IPS DF 6.9 (cell line): ENCODE measurements around the gene PHYHIPL.
"Not testable (repeated sequence)": the region's sequence is repeated elsewhere in the genome, so short reads cannot be mapped to it uniquely, and the experiment has no call there.

ENCODE experiments used
- DNase-seq: peaks from one replicate; pipeline ENCODE4 v3.0.0-alpha.2; 2013; ENCODE audit warnings: low read depth, low spot score
- H3K27ac ChIP-seq: one replicate; pipeline ENCODE4 v1.5.1; 2013; ENCODE audit warnings: low read length, control low read depth
- H3K27me3 ChIP-seq: 2 replicates; pipeline ENCODE4 v1.6.1; 2013; ENCODE audit warnings: mild to moderate bottlenecking, low read length; ENCODE audit not compliant: control insufficient read depth, insufficient read depth
- H3K36me3 ChIP-seq: 2 replicates; pipeline ENCODE4 v1.6.1; 2013; ENCODE audit warnings: low read length; ENCODE audit not compliant: control insufficient read depth, insufficient read depth
- H3K4me1 ChIP-seq: 2 replicates; pipeline ENCODE4 v1.6.1; 2013; ENCODE audit warnings: low read length; ENCODE audit not compliant: control insufficient read depth, insufficient read depth
- H3K4me3 ChIP-seq: 2 replicates; pipeline ENCODE4 v1.5.1; 2013; ENCODE audit warnings: mild to moderate bottlenecking, low read length
- H3K9me3 ChIP-seq: 2 replicates; pipeline ENCODE4 v1.6.1; 2013; ENCODE audit warnings: low read length, inconsistent platforms; ENCODE audit not compliant: control insufficient read depth, insufficient read depth
- WGBS: extraction: QIAGEN DNeasy Blood & Tissue Kit; methylation state at CpG from one replicate; pipeline ENCODE4 v1.1.7; 2013; ENCODE audit warnings: mixed read lengths, missing lambda C conversion rate; ENCODE audit not compliant: insufficient read length, insufficient coverage; 5-methylcytosine and 5-hydroxymethylcytosine counted together

Gene PHYHIPL

GRCh38 chr10:59181668-59182067, 5.2 kb downstream of the PHYHIPL start:
- no peak overlapping the region for H3K27ac ChIP-seq
- H3K9me3 ChIP-seq = no peaks in the 10 kb centered on the region
- WGBS = no CpG with 5 or more reads among the region's 2 CpGs
- no peak overlapping the region for H3K4me3 ChIP-seq
- H3K36me3 ChIP-seq = no peaks in the 10 kb centered on the region
- DNase-seq = no peak
- H3K4me1 ChIP-seq = no peaks in the 10 kb centered on the region
- peaks cover 3% of the 10 kb centered on the region; the same call in 1 of the 2 replicates for H3K27me3 ChIP-seq

GRCh38 chr10:59190332-59190731, 13.9 kb downstream of the PHYHIPL start:
- no CpG with 5 or more reads among the region's 1 CpG for WGBS
- DNase-seq = no peak
- no peaks in the 10 kb centered on the region for H3K27me3 ChIP-seq
- H3K4me3 ChIP-seq = no peak overlapping the region
- no peaks in the 10 kb centered on the region for H3K36me3 ChIP-seq
- H3K9me3 ChIP-seq = no peaks in the 10 kb centered on the region
- no peaks in the 10 kb centered on the region for H3K4me1 ChIP-seq
- H3K27ac ChIP-seq = no peak overlapping the region

- no peak for DNase-seq
- Histone ChIP-seq H3K36me3 (no peaks in the 10 kb centered on the region), H3K9me3 (no peaks in the 10 kb centered on the region), H3K27me3 (no peaks in the 10 kb centered on the region), H3K27ac (no peak overlapping the region), H3K4me1 (peaks cover 4% of the 10 kb centered on the region), H3K4me3 (no peak overlapping the region)
- WGBS = no CpG with 5 or more reads among the region's 5 CpGs
These were observed 29.8 kb downstream of the PHYHIPL start for GRCh38 chr10:59206204-59206720.

GRCh38 chr10:59212301-59212798, 35.9 kb downstream of the PHYHIPL start:
- no CpG with 5 or more reads among the region's 2 CpGs for WGBS
- H3K36me3 ChIP-seq = no peaks in the 10 kb centered on the region
- no peaks in the 10 kb centered on the region for H3K9me3 ChIP-seq
- DNase-seq = no peak
- H3K4me1 ChIP-seq = peaks cover 1% of the 10 kb centered on the region
- H3K4me3 ChIP-seq = no peak overlapping the region
- H3K27me3 ChIP-seq = no peaks in the 10 kb centered on the region
- H3K27ac ChIP-seq = no peak overlapping the region

GRCh38 chr10:59214160-59214559, 37.7 kb downstream of the PHYHIPL start:
- Histone ChIP-seq H3K4me1 (no peaks in the 10 kb centered on the region), H3K27me3 (no peaks in the 10 kb centered on the region), H3K9me3 (no peaks in the 10 kb centered on the region), H3K27ac (no peak overlapping the region), H3K4me3 (no peak overlapping the region), H3K36me3 (no peaks in the 10 kb centered on the region)
- WGBS = no CpG with 5 or more reads among the region's 1 CpG
- no peak for DNase-seq

- no peak overlapping the region for H3K27ac ChIP-seq
- WGBS = no CpG with 5 or more reads among the region's 4 CpGs
- DNase-seq = no peak
These were observed 39.9 kb downstream of the PHYHIPL start for GRCh38 chr10:59216178-59216869.

GRCh38 chr10:59222788-59223187, 46.3 kb downstream of the PHYHIPL start:
- no peaks in the 10 kb centered on the region for H3K36me3 ChIP-seq
- no peak for DNase-seq
- H3K4me1 ChIP-seq = no peaks in the 10 kb centered on the region
- H3K4me3 ChIP-seq = no peak overlapping the region
- H3K9me3 ChIP-seq = no peaks in the 10 kb centered on the region
- no peaks in the 10 kb centered on the region for H3K27me3 ChIP-seq
- no peak overlapping the region for H3K27ac ChIP-seq

More at GRCh38 chr10:59216178-59216869, 39.9 kb downstream of the PHYHIPL start:
- Histone ChIP-seq H3K36me3 (no peaks in the 10 kb centered on the region), H3K9me3 (no peaks in the 10 kb centered on the region), H3K4me3 (no peak overlapping the region), H3K27me3 (no peaks in the 10 kb centered on the region), H3K4me1 (no peaks in the 10 kb centered on the region)

- not testable (repeated sequence) for H3K4me1 ChIP-seq, H3K4me3 ChIP-seq, H3K36me3 ChIP-seq, DNase-seq, H3K27ac ChIP-seq, H3K9me3 ChIP-seq, H3K27me3 ChIP-seq
- WGBS = no CpG with 5 or more reads among the region's 2 CpGs
These were observed 47.2 kb downstream of the PHYHIPL start for GRCh38 chr10:59223597-59223996.

- H3K36me3 ChIP-seq = no peaks in the 10 kb centered on the region
- no peak overlapping the region for H3K27ac ChIP-seq
- no peak overlapping the region for H3K4me3 ChIP-seq
- H3K9me3 ChIP-seq = no peaks in the 10 kb centered on the region
- no peaks in the 10 kb centered on the region for H3K4me1 ChIP-seq
- no peak for DNase-seq
- no peaks in the 10 kb centered on the region for H3K27me3 ChIP-seq
These were observed 48.8 kb downstream of the PHYHIPL start for GRCh38 chr10:59225211-59225610.

- no peak overlapping the region for H3K4me3 ChIP-seq
- H3K27ac ChIP-seq = no peak overlapping the region
- WGBS = no CpG with 5 or more reads among the region's 3 CpGs
- H3K27me3 ChIP-seq = no peaks in the 10 kb centered on the region
- H3K36me3 ChIP-seq = no peaks in the 10 kb centered on the region
- no peak for DNase-seq
- H3K9me3 ChIP-seq = no peaks in the 10 kb centered on the region
- H3K4me1 ChIP-seq = no peaks in the 10 kb centered on the region
These were observed 50.8 kb downstream of the PHYHIPL start for GRCh38 chr10:59227136-59227673.

- no CpG with 5 or more reads among the region's 4 CpGs for WGBS
- no peak for DNase-seq
These were observed 53.0 kb downstream of the PHYHIPL start for GRCh38 chr10:59229441-59229840.

More at GRCh38 chr10:59229441-59229840, 53.0 kb downstream of the PHYHIPL start:
- no peaks in the 10 kb centered on the region for H3K27me3 ChIP-seq
- no peak overlapping the region for H3K4me3 ChIP-seq
- no peaks in the 10 kb centered on the region for H3K4me1 ChIP-seq
- no peaks in the 10 kb centered on the region for H3K9me3 ChIP-seq
- H3K36me3 ChIP-seq = no peaks in the 10 kb centered on the region
- H3K27ac ChIP-seq = no peak overlapping the region
